ENCODE measurements around the gene UTP4. TPM values are rescaled to one million over a fixed set of nuclear protein-coding genes. Genes with fewer than 3 reads are reported as not detected.

Gene UTP4
- total and polyA plus RNA-seq, 12 donors: 8.8 to 51.2 (median 24.0) TPM

DNA sequence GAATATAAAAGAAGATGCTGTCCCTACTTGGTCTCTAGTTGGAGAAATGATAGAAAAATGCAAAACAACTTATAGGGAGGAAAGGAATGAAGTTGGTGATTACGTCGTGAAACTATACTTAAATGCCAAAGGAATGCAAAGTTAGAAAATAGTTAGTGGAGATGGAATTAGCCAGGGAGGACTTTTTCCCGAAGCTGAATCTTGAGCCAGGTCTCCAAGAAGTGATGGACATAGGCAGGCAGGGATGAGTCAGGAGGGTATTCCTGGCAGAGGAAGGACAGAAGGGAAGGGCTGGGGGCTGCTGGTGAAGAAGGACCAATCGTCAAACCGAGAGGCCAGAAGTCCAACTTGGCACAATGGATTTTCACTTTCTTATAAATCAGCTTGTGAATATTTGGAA lies 56.3 kb downstream of the UTP4 start:
- Histone ChIP-seq H3K4me1 (replicated peaks in 1 of 2) (peaks cover 17 to 36% of the 10 kb centered on the region in 2 donors), H3K4me3 (peak overlapping the region in 2 of 4 donors; percentile 66 to 70), H3K36me3 (replicated peaks in 1 of 2) (no peaks in the 10 kb centered on the region), H3K9me3 (replicated peaks in 1 of 3) (no peaks in the 10 kb centered on the region), H3K27me3 (no peaks in the 10 kb centered on the region), H3K27ac (no peak overlapping the region)
- no peak for DNase-seq
- intact Hi-C loops (cut with DNase I): no loop called here
- 17 to 20% (median 19%) methylated on average over 5 of the region's 5 CpGs for WGBS, 4 donors
- TF ChIP-seq, protein P1, sequence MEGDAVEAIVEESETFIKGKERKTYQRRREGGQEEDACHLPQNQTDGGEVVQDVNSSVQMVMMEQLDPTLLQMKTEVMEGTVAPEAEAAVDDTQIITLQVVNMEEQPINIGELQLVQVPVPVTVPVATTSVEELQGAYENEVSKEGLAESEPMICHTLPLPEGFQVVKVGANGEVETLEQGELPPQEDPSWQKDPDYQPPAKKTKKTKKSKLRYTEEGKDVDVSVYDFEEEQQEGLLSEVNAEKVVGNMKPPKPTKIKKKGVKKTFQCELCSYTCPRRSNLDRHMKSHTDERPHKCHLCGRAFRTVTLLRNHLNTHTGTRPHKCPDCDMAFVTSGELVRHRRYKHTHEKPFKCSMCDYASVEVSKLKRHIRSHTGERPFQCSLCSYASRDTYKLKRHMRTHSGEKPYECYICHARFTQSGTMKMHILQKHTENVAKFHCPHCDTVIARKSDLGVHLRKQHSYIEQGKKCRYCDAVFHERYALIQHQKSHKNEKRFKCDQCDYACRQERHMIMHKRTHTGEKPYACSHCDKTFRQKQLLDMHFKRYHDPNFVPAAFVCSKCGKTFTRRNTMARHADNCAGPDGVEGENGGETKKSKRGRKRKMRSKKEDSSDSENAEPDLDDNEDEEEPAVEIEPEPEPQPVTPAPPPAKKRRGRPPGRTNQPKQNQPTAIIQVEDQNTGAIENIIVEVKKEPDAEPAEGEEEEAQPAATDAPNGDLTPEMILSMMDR (IDR thresholded peaks at IDR 0.05): no peak
- TF ChIP-seq POLR2A (IDR thresholded peaks at IDR 0.05): no peak

DNA sequence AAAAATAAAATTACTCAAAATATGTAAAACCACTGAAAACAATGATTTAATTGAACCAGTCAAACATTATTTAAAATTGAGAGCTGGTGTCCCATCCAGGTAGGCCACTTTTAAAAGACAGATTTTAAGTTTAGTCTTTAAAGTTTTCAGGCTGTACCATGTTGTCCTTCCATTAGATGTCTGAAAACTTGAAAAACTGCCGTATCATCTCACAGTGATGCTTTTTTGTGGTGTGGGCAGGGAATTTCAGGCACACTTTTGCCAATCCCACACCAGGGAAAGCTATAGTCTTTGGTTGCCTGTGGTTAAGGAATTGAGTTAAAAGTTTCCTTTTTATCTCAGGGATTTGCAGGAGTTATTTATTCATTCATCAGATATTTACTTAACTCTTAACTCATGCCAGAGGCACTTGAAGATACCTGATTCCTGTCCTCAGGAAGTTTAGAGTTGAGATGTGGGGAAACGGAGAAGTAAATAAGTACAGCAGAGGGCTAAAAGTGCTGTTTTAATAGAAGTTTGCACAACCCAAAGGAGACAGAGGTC lies 57.7 kb downstream of the UTP4 start:
- peaks cover 21 to 37% of the 10 kb centered on the region in 2 donors for H3K4me1 ChIP-seq (replicated peaks in 1 of 2)
- intact Hi-C loops (cut with DNase I): no loop called here
- H3K27me3 ChIP-seq: no peaks in the 10 kb centered on the region
- H3K27ac ChIP-seq: no peak overlapping the region
- no peaks in the 10 kb centered on the region for H3K36me3 ChIP-seq (replicated peaks in 1 of 2)
- TF ChIP-seq POLR2A (IDR thresholded peaks at IDR 0.05): no peak
- TF ChIP-seq, protein P1 (IDR thresholded peaks at IDR 0.05): no peak
- no peaks in the 10 kb centered on the region for H3K9me3 ChIP-seq (replicated peaks in 1 of 3)
- WGBS, 4 donors: 81 to 90% (median 87%) methylated on average over 2 of the region's 2 CpGs
- DNase-seq: no peak
- H3K4me3 ChIP-seq: no peak overlapping the region

DNA sequence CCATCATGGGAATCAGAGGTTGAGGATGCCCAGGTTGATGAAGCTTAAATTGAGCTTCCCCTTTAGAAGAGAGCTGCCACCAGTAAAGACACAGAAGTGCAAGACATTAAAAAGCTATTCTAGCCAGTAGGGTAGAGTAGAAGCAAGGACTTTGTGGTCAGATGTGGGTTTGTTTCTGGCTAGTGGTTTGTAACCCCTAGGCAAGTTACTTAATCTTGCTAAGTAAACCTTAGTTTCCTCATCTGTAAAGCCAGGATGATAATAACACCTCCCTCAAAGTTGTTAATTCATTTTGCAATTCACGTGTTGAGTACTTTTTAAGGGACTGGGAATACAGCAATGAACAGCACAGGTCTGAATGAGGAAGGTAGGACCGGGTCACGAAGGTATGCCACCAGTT lies 58.1 kb downstream of the UTP4 start:
- Histone ChIP-seq H3K4me3 (no peak overlapping the region), H3K27ac (no peak overlapping the region), H3K36me3 (replicated peaks in 1 of 2) (no peaks in the 10 kb centered on the region), H3K4me1 (replicated peaks in 1 of 2) (peaks cover 21 to 42% of the 10 kb centered on the region in 2 donors), H3K27me3 (no peaks in the 10 kb centered on the region), H3K9me3 (replicated peaks in 1 of 3) (no peaks in the 10 kb centered on the region)
- WGBS, 4 donors: 75 to 88% (median 85%) methylated on average over 3 of the region's 3 CpGs
- no peak for DNase-seq
- TF ChIP-seq, protein P1 (IDR thresholded peaks at IDR 0.05): no peak
- TF ChIP-seq POLR2A (IDR thresholded peaks at IDR 0.05): no peak
- intact Hi-C loops (cut with DNase I): no loop called here

DNA sequence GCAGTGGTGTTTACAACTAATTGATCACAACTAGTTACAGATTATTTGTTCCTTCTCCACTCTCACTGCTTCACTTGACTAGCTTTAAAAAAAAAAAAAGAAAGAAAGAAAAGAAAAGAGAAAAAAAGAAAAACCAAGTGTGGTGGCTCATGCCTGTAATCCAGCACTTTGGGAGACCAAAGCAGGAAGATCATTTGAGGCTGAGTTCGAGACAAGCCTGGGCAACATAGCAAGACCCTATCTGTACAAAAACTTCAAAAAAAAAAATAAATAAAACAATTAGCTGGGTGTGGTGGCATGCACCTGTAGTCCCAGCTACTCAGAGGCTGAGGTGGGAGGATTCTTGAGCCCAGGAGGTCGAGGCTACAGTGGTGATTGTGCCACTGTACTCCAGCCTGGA lies 58.7 kb downstream of the UTP4 start:
- no peak overlapping the region for H3K4me3 ChIP-seq
- H3K27ac ChIP-seq: no peak overlapping the region
- H3K4me1 ChIP-seq (replicated peaks in 1 of 2): peaks cover 20 to 41% of the 10 kb centered on the region in 2 donors
- no peaks in the 10 kb centered on the region for H3K27me3 ChIP-seq
- 90 to 98% (median 92%) methylated on average over 2 of the region's 2 CpGs for WGBS, 4 donors
- intact Hi-C loops (cut with DNase I): no loop called here
- H3K36me3 ChIP-seq (replicated peaks in 1 of 2): no peaks in the 10 kb centered on the region
- H3K9me3 ChIP-seq (replicated peaks in 1 of 3): no peaks in the 10 kb centered on the region
- no peak for TF ChIP-seq POLR2A (IDR thresholded peaks at IDR 0.05)
- TF ChIP-seq, protein P1 (IDR thresholded peaks at IDR 0.05): no peak
- DNase-seq: no peak

All from adrenal gland (tissue), 12 donors.